Prostate gland (tissue), 2 donors: ENCODE results near the gene ZBTB1.

Source experiments
- POLR2A ChIP-seq: fragments of 450-650 bp; IDR thresholded peaks from one replicate; pipeline ENCODE4 v1.6.1; 2016; ENCODE audit warnings: antibody characterized with exemption, mild to moderate bottlenecking
- POLR2AphosphoS5 ChIP-seq: sonication (generic); formaldehyde crosslinking; IDR thresholded peaks from one replicate; pipeline ENCODE4 v1.6.1; 2017; ENCODE audit warnings: antibody characterized with exemption
- TF ChIP-seq, protein P1 (sequence below), 4 experiments: fragments of 200-600 bp in 2 of 4; fragments of 450-650 bp in 2 of 4; sonication (generic) in 2 of 4; IDR thresholded peaks; 1 replicate in 3 of 4; 2 replicates in 1 of 4; pipeline ENCODE4 v1.5.1; 2016 to 2019; ENCODE audit warnings: antibody characterized with exemption in 4 of 4, mild to moderate bottlenecking in 2 of 4, moderate library complexity in 2 of 4

DNA sequence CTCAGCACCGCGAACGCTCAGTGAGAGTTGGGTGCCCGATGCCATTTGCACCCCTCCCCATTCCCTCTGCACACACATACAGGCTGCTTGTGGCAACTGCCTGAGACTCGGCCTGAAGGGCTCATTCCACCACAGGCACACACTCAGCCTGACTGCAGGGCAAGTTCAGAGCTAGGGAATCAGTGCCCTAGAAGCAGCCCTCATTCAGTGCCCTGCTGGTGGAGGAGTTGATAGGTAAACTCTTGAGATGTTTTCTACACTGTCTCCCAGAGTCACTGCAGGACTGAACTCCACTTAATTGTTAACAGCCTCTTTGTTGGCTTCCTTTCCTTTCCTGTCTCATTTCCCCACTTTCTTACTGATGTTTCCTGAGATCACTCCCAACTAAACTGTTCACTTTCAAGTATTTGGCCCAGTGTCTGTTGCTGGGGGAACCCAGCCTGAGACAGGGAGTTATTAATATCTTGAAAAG is 62.1 kb downstream of the ZBTB1 start:
- TF ChIP-seq POLR2AphosphoS5 (no peak), POLR2A (no peak)
- TF ChIP-seq, protein P1, sequence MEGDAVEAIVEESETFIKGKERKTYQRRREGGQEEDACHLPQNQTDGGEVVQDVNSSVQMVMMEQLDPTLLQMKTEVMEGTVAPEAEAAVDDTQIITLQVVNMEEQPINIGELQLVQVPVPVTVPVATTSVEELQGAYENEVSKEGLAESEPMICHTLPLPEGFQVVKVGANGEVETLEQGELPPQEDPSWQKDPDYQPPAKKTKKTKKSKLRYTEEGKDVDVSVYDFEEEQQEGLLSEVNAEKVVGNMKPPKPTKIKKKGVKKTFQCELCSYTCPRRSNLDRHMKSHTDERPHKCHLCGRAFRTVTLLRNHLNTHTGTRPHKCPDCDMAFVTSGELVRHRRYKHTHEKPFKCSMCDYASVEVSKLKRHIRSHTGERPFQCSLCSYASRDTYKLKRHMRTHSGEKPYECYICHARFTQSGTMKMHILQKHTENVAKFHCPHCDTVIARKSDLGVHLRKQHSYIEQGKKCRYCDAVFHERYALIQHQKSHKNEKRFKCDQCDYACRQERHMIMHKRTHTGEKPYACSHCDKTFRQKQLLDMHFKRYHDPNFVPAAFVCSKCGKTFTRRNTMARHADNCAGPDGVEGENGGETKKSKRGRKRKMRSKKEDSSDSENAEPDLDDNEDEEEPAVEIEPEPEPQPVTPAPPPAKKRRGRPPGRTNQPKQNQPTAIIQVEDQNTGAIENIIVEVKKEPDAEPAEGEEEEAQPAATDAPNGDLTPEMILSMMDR (IDR thresholded peaks at IDR 0.05) = no peak
